GM19463 (cell line): ENCODE data around the gene ATP9A.

Experiments
- ATAC-seq: cut with Tn5 transposase; IDR thresholded peaks from one replicate; pipeline ENCODE4 v1.9.1; 2021; ENCODE audit warnings: mild to moderate bottlenecking, moderate library complexity; ENCODE audit not compliant: unreplicated experiment

The ATP9A gene

DNA sequence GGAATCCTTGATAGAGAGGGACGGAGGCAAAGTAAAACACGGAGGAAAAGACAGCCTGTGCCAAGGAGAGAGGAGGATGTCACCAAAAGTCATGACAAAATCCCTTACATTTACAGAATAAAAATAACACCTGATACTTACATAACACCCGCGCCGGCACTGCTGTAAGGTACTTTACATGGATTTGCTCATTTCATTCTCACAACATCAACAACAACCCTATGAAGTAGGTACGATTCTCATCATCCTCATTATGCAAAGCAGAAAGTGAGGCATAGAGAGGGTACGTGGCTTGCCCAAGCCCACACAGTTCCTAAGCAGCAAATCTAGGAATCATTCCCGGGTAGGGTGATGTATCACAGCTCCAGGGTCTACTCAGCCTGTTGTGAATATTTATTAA is 158.1 kb downstream of the ATP9A start:
- no peak for ATAC-seq

GRCh38 chr20:51609251-51609650 is 158.9 kb downstream of the ATP9A start:
- ATAC-seq = no peak

GRCh38 chr20:51608061-51608460 is 160.1 kb downstream of the ATP9A start:
- ATAC-seq = no peak

GRCh38 chr20:51607170-51607569 is 161.0 kb downstream of the ATP9A start:
- no peak for ATAC-seq

DNA sequence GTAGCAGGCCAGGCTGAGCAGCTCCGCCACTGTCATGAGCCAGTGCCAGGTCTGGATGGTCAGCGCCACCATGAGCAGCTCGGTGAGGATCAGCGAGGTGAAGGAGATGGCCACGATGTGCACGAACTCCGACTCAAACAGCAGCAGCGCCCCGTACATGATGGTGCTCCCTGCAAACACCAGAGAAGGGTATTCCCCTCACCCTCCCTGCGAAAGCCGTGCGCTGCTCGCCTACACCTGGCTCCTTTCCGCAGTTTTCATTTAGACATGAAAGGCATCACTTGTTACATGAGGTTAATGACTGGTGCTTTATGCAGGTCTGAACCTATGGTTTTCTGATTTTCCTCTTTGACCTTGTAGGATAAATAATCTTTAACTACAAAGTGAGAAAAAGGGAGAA is 163.3 kb downstream of the ATP9A start:
- no peak for ATAC-seq

DNA sequence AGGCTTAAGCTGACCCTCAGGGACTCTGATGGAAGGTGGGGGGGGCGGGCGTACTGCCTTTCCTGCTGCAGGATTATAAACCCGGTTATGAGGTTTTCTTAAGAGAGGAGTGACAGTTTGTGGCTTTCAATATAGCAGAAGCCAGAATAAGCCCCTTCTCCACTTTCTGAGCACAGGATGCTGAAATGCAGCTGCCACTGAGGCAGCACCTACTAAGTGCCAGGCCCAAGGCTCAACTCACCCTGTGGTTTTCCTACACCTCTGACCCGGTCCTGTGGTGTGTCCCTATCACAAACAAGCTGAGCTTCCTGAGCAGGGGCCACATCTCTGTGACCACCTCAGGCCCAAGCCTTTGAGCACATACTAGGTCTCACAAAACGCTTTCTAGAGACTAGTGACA is 166.1 kb downstream of the ATP9A start:
- ATAC-seq = no peak

- no peak for ATAC-seq
Observed at GRCh38 chr20:51600950-51601349, 167.2 kb downstream of the ATP9A start.

GRCh38 chr20:51600016-51600420 is 168.2 kb downstream of the ATP9A start:
- ATAC-seq = no peak

DNA sequence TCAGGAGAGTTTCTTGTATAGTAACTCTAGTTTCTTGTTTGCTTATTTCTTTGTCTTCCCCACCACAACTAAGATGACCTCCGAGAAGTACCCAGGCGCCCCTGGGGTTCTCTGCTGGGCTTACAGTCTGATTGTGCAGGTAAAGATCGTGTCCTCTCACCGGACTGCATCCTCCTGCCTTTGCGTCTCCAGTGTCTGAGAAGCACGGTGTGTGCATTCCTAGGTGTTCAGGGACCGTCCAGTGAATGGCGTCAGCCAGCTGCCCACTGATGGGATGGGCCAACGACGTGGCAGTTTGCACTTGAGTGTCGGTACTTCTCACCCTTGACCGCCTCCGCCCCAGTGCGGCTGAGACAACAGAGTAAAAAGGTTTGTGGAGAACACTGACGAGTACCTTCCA is 169.6 kb downstream of the ATP9A start:
- ATAC-seq = no peak

GRCh38 chr20:51597389-51598231 is 170.6 kb downstream of the ATP9A start:
- ATAC-seq = no peak

DNA sequence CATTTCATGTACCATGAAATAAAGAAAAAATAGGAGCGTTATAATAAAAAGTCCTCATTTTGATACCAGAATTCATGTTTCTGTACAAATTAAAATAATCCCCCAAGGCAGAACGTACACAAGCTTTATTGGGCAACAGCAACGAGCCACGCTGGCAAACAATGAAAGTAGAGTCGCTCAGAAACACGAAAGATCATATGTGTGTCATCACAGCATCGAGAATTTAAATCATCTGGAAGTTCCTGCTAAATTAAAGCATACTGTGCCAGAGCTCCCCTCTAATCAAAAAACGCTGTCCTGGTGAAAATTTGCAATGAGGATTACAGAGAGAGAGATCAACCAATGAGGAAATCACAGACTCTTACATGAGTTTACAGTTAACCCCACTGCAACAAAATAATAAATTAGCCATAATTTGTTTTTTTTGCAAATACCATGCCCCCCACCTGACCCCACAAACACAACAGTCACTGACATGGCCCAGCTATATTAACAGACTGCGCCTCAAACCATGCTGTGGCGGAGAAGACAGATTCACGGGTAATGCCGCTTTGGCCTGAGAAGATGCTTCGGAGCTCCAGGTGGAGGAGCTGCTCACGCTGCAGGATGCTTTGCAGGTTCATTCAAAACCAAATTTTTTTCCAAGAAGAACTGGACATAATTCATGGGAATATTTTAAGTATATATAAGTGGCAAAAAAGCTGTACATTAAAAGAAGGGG is 171.4 kb downstream of the ATP9A start:
- no peak for ATAC-seq

DNA sequence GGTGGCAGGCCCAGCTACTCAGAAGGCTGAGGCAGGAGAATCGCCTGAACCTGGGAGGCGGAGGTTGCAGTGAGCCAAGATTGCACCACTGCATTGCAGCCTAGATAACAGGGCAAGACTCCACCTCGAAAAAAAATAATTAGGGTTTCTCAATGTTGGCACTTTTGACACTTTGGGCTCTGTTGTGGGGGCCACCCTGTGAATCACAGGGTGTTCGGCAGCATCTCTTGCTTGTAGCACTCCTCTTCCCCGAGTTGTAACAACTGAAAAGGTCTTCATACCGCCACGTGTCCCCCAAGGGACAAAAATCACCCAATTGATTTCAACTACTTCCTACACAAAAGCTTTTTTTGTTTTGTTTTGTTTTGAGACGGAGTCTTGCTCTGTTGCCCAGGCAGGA is 172.4 kb downstream of the ATP9A start:
- no peak for ATAC-seq

GRCh38 chr20:51595058-51595532 is 173.1 kb downstream of the ATP9A start:
- peak; percentile 92 for ATAC-seq

DNA sequence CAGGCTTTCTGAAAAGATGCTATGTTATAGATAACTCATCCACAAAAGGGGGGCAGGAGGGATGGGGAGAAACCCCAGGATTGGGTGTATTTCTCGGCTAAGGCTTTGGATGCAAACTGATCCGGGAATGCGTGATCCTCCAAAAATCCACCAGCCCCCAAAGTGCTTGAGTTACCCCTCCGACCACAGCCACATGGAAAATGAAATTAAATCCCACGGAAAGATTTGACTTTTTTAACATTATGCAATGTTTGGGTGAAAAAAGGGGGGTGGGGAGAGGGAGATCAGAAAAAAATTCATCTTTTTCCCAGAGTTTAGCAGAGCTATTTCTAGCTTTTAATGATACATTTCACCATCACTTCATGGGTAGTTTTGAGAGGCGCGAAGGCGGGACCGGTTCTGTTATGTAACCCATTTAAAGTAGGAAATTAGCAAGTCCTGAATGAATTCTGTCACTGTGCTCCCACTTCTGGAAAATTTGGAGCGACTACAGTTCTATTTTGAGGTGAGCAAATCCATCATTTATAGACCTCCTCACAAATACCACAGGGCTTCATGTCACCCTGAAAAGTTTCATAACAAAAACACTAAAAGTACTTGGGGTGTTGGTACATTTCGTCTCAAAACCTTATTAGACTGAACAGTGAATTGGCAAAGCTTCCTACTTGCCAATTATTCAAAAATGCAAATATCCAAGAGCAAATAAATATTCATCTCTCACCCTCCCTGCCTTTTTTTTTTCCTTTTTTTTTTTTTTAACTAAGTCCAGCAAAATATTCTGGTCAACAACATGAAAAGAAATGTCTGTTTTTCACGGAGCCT is 173.7 kb downstream of the ATP9A start:
- no peak for ATAC-seq

DNA sequence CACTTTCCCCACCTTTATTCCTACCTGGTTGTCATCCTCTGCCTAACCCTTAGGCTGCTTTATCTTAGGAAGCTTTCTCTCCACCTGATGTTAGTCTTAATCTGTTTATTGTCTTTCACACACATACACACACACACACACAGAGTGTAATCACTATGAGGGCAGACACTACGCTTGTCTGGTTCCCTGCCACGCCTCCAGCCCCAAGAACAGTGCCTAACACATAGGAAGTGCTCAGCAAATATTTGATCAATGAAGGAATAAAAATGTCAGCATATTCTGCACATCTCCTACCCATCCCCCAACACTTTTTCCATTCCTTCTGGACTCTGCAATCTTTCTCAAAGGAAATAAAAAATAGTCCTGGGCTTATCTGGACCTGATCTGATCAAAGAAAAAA is 174.6 kb downstream of the ATP9A start:
- ATAC-seq = no peak

- ATAC-seq = no peak
Observed at GRCh38 chr20:51592564-51592963, 175.6 kb downstream of the ATP9A start.

DNA sequence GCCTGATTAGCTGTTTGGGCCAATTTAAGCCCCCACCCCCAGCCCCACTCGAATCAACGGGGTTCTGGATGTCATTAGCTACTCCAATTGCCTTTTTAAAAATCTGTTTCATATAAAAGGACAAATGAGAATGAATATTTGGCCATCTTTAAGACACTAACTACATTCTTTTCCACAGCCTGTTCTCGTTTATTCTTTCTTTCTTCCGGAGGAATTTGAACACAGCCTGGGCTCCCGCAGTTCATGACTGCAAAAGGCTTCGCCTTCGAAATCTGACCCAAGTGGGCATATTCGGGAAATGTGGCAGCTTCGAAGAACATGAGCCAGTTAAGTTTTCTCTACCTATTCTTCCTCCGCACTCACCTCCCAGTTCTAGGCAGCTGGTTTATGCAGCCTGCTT is 176.3 kb downstream of the ATP9A start:
- no peak for ATAC-seq

- no peak for ATAC-seq
Observed at GRCh38 chr20:51588762-51589161, 179.4 kb downstream of the ATP9A start.

DNA sequence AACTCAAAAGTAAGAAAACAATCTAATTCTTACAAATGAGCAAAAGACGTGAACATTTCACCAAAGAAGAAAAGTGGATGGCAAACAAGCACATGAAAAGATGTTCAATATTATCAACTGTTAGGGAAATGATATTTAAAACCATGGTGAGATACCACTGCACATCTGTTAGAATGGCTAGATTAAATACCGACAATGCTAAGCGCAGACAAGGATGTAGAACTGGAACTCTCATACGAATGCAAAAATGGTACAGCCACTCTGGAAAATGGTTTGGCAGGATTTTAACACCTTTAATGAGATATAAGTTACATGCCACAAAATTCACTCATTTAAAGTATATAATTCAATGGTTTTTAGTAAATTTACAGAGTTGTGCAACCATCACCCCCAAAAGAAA is 181.0 kb downstream of the ATP9A start:
- ATAC-seq = no peak

DNA sequence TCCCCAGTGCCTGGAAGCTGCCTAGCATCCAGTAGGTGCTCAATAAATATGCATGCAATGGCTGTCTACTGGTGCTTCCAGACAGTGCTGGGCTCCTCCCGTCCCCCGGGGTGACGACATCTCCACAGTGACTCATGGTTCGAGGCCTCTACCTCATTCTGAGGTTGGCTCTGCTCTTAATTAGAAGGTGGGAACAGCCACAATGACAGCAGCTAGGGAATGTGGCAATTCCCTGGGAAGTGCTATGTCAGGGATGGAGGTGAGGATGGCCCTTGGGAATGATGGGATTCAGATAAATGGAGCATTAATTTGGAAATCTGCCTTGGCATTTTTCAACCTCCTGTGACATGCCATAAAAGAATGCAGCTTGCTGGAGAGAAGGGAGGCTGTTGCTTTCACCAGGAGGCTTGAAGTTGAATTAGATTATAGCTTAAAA is 182.2 kb downstream of the ATP9A start:
- no peak for ATAC-seq

DNA sequence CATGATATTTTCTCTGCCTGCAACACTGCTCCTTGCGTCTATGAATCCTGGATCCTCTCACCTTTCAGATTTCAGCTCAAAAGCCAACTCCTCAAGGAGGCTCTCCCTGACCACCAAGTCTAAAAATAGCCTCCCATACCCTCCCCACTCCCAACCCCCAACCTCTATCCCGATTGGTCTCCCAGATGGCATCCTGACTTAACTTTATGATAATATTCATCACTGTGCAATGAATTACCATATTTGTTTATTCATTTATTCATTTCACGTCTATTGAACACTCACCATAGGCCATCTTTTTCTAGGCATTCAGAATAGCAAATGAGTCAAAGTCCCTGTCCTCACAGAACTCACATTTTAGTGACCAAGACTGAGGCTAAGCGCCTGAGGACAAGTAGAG is 183.0 kb downstream of the ATP9A start:
- ATAC-seq = no peak
